SK-N-SH treated with all-trans-retinoic acid at 6 μM for 48 hours (cell line): ENCODE results near the gene TBC1D2.

ENCODE experiments used
- ATAC-seq: fragments of 200-7000 bp; cut with Tn5 transposase; 3 replicates; pipeline ENCODE4 v1.9.1; 2020; ENCODE audit warnings: mild to moderate bottlenecking, moderate library complexity
- BACH2 ChIP-seq: fragments of 250-450 bp; sonication (Bioruptor Pico); IDR thresholded peaks from 2 replicates; pipeline ENCODE4 v1.9.0; 2021; ENCODE audit warnings: mild to moderate bottlenecking, borderline replicate concordance
- CSDC2 ChIP-seq: fragments of 250-450 bp; sonication (Bioruptor Pico); IDR thresholded peaks from 2 replicates; pipeline ENCODE4 v1.5.0; 2020; ENCODE audit warnings: mild to moderate bottlenecking, moderate library complexity
- ESRRG ChIP-seq: fragments of 250-450 bp; sonication (Bioruptor Pico); IDR thresholded peaks from 2 replicates; pipeline ENCODE4 v1.6.1; 2021; ENCODE audit warnings: mild to moderate bottlenecking
- GLIS3 ChIP-seq: fragments of 250-450 bp; sonication (Bioruptor Pico); IDR thresholded peaks from 2 replicates; pipeline ENCODE4 v1.5.0; 2020; ENCODE audit warnings: mild to moderate bottlenecking, moderate library complexity
- ISL1 ChIP-seq: fragments of 250-450 bp; sonication (Bioruptor Pico); IDR thresholded peaks from 2 replicates; pipeline ENCODE4 v2.1.2; 2022; ENCODE audit warnings: mild to moderate bottlenecking, moderate library complexity
- OSR1 ChIP-seq: fragments of 250-450 bp; sonication (Bioruptor Pico); IDR thresholded peaks from 2 replicates; pipeline ENCODE4 v1.8.0; 2022; ENCODE audit warnings: moderate library complexity, mild to moderate bottlenecking, inconsistent platforms
- PPARA ChIP-seq: fragments of 250-450 bp; sonication (Bioruptor Pico); IDR thresholded peaks from 2 replicates; pipeline ENCODE4 v1.5.0; 2020; ENCODE audit warnings: mild to moderate bottlenecking, borderline replicate concordance
- RARB ChIP-seq: fragments of 250-450 bp; sonication (Bioruptor Pico); IDR thresholded peaks from 2 replicates; pipeline ENCODE4 v1.8.0; 2021; ENCODE audit warnings: mild to moderate bottlenecking, moderate library complexity
- SNAI2 ChIP-seq: fragments of 250-450 bp; sonication (Bioruptor Pico); IDR thresholded peaks from 2 replicates; pipeline ENCODE4 v1.5.0; 2020; ENCODE audit warnings: mild to moderate bottlenecking, moderate library complexity
- TCF4 ChIP-seq: fragments of 250-450 bp; sonication (Bioruptor Pico); IDR thresholded peaks from 2 replicates; pipeline ENCODE4 v1.8.0; 2021; ENCODE audit warnings: mild to moderate bottlenecking, moderate library complexity, borderline replicate concordance
- TOX ChIP-seq: fragments of 250-450 bp; sonication (Bioruptor Pico); IDR thresholded peaks from 2 replicates; pipeline ENCODE4 v1.8.0; 2021; ENCODE audit warnings: mild to moderate bottlenecking, moderate library complexity, borderline replicate concordance
- ZC3H10 ChIP-seq: fragments of 250-450 bp; sonication (Bioruptor Pico); IDR thresholded peaks from 2 replicates; pipeline ENCODE4 v1.5.1; 2021; ENCODE audit warnings: mild to moderate bottlenecking, moderate library complexity
- ZFP3 ChIP-seq: fragments of 250-450 bp; sonication (Bioruptor Pico); IDR thresholded peaks from 2 replicates; pipeline ENCODE4 v1.5.0; 2020; ENCODE audit warnings: mild to moderate bottlenecking, moderate library complexity
- ZFP30 ChIP-seq: fragments of 450-650 bp; formaldehyde crosslinking; IDR thresholded peaks from 2 replicates; pipeline ENCODE4 v1.5.0; 2022; ENCODE audit warnings: mild to moderate bottlenecking, moderate library complexity
- ZNF70 ChIP-seq: fragments of 450-650 bp; formaldehyde crosslinking; IDR thresholded peaks from 2 replicates; pipeline ENCODE4 v1.5.0; 2020; ENCODE audit warnings: mild to moderate bottlenecking, moderate library complexity
- ZNF8 ChIP-seq: fragments of 450-650 bp; formaldehyde crosslinking; IDR thresholded peaks from 2 replicates; pipeline ENCODE4 v1.5.0; 2020; ENCODE audit warnings: mild to moderate bottlenecking, moderate library complexity
- TF ChIP-seq, protein P1 (sequence below): fragments of 250-450 bp; sonication (Bioruptor Pico); IDR thresholded peaks from 2 replicates; pipeline ENCODE4 v1.5.0; 2020; ENCODE audit warnings: mild to moderate bottlenecking, moderate library complexity
- TF ChIP-seq, protein P2 (sequence below): fragments of 250-450 bp; sonication (Bioruptor Pico); IDR thresholded peaks from 2 replicates; pipeline ENCODE4 v1.8.0; 2020; ENCODE audit warnings: mild to moderate bottlenecking, moderate library complexity, borderline replicate concordance
- TF ChIP-seq, protein P3 (sequence below): fragments of 250-450 bp; sonication (Bioruptor Pico); IDR thresholded peaks from 2 replicates; pipeline ENCODE4 v1.5.1; 2020; ENCODE audit warnings: low read depth, mild to moderate bottlenecking, moderate library complexity
- TF ChIP-seq, protein P4 (sequence below): fragments of 250-450 bp; sonication (Bioruptor Pico); IDR thresholded peaks from 2 replicates; pipeline ENCODE4 v1.8.0; 2021; ENCODE audit warnings: low read depth, mild to moderate bottlenecking, moderate library complexity, borderline replicate concordance

TBC1D2 gene

DNA sequence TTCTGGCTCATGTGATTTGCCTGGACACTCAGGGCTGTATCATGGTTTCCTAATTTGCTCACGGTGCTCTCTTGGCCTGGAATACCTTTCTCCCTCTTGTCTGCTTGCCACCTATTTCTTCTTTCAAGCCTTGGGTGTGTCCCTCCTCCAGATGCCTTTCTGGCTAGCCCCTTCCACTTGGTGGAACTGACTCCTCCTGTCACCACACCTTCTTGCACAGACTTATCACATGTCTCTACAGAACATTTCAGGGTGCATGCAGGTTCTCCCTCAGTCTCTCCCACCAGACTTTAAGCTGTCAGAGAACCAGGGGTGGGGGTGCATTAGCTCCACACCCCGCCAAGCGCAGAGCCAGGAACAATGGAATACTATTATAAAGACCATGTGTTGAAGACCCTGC lies 1.9 kb downstream of the TBC1D2 start:
- TF ChIP-seq, protein P1, sequence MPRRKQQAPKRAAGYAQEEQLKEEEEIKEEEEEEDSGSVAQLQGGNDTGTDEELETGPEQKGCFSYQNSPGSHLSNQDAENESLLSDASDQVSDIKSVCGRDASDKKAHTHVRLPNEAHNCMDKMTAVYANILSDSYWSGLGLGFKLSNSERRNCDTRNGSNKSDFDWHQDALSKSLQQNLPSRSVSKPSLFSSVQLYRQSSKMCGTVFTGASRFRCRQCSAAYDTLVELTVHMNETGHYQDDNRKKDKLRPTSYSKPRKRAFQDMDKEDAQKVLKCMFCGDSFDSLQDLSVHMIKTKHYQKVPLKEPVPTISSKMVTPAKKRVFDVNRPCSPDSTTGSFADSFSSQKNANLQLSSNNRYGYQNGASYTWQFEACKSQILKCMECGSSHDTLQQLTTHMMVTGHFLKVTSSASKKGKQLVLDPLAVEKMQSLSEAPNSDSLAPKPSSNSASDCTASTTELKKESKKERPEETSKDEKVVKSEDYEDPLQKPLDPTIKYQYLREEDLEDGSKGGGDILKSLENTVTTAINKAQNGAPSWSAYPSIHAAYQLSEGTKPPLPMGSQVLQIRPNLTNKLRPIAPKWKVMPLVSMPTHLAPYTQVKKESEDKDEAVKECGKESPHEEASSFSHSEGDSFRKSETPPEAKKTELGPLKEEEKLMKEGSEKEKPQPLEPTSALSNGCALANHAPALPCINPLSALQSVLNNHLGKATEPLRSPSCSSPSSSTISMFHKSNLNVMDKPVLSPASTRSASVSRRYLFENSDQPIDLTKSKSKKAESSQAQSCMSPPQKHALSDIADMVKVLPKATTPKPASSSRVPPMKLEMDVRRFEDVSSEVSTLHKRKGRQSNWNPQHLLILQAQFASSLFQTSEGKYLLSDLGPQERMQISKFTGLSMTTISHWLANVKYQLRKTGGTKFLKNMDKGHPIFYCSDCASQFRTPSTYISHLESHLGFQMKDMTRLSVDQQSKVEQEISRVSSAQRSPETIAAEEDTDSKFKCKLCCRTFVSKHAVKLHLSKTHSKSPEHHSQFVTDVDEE, result no peak
- TF ChIP-seq TCF4 (CRISPR knock-in tag) (no peak), ZFP3 (CRISPR knock-in tag) (no peak), OSR1 (no peak), ZNF8 (CRISPR knock-in tag) (no peak), RARB (no peak), TOX (no peak), BACH2 (no peak), PPARA (CRISPR knock-in tag) (no peak), ZC3H10 (CRISPR knock-in tag) (no peak), ZNF70 (CRISPR knock-in tag) (no peak), ISL1 (CRISPR knock-in tag) (no peak), SNAI2 (CRISPR knock-in tag) (no peak)
- TF ChIP-seq, protein P2, sequence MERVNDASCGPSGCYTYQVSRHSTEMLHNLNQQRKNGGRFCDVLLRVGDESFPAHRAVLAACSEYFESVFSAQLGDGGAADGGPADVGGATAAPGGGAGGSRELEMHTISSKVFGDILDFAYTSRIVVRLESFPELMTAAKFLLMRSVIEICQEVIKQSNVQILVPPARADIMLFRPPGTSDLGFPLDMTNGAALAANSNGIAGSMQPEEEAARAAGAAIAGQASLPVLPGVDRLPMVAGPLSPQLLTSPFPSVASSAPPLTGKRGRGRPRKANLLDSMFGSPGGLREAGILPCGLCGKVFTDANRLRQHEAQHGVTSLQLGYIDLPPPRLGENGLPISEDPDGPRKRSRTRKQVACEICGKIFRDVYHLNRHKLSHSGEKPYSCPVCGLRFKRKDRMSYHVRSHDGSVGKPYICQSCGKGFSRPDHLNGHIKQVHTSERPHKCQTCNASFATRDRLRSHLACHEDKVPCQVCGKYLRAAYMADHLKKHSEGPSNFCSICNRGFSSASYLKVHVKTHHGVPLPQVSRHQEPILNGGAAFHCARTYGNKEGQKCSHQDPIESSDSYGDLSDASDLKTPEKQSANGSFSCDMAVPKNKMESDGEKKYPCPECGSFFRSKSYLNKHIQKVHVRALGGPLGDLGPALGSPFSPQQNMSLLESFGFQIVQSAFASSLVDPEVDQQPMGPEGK (CRISPR knock-in tag), result no peak
- TF ChIP-seq, protein P3, sequence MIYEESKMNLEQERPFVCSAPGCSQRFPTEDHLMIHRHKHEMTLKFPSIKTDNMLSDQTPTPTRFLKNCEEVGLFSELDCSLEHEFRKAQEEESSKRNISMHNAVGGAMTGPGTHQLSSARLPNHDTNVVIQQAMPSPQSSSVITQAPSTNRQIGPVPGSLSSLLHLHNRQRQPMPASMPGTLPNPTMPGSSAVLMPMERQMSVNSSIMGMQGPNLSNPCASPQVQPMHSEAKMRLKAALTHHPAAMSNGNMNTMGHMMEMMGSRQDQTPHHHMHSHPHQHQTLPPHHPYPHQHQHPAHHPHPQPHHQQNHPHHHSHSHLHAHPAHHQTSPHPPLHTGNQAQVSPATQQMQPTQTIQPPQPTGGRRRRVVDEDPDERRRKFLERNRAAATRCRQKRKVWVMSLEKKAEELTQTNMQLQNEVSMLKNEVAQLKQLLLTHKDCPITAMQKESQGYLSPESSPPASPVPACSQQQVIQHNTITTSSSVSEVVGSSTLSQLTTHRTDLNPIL (CRISPR knock-in tag), result no peak
- no peak for ATAC-seq

DNA sequence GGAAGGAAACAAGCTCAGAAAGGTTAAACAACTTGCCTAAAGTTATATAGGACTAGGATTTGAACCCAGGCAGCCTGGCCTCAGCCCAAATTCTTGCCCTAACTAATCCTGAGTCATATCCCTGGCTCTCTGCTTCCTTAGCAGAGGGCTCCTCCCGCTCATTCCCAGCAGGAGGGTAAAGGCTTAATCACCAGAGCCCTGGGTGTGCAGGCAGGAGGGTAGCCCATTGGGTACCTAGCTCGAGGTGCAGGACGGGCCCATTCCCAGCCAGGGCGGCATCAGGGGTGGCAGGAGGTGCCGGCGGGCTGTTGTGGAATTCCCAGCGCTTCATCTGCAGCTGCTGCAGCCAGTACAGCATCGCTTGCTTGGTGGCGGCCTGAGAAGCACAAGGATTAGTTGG lies 3.9 kb downstream of the TBC1D2 start:
- no peak for TF ChIP-seq ZFP30
- TF ChIP-seq, all 23 proteins: peak for 0
- peak; percentile 6; the same call in 1 of the 3 replicates for ATAC-seq

DNA sequence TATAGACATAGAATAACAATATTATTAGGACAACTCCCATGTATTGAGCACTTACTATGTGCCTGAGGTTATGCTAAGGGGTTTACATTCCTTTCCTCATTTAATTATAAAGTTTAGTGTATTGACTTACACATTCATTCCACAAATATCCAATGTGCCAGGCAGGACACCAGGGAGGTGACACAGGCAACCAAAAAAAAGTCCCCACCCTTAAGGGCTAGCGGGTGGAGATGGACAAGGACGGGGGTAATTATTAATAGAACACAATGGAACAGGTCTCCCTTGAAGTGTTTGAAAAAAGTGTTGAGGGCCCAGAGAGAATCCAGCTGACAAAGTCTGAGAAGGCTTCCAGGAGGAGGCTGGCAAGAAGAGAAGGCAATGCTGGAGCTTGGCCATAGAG lies 5.7 kb downstream of the TBC1D2 start:
- ATAC-seq, result no peak
- TF ChIP-seq ZC3H10 (CRISPR knock-in tag) (no peak), ESRRG (CRISPR knock-in tag) (no peak), BACH2 (no peak), CSDC2 (no peak)
- TF ChIP-seq, protein P4, sequence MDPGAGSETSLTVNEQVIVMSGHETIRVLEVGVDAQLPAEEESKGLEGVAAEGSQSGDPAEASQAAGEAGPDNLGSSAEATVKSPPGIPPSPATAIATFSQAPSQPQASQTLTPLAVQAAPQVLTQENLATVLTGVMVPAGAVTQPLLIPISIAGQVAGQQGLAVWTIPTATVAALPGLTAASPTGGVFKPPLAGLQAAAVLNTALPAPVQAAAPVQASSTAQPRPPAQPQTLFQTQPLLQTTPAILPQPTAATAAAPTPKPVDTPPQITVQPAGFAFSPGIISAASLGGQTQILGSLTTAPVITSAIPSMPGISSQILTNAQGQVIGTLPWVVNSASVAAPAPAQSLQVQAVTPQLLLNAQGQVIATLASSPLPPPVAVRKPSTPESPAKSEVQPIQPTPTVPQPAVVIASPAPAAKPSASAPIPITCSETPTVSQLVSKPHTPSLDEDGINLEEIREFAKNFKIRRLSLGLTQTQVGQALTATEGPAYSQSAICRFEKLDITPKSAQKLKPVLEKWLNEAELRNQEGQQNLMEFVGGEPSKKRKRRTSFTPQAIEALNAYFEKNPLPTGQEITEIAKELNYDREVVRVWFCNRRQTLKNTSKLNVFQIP (CRISPR knock-in tag), result no peak

DNA sequence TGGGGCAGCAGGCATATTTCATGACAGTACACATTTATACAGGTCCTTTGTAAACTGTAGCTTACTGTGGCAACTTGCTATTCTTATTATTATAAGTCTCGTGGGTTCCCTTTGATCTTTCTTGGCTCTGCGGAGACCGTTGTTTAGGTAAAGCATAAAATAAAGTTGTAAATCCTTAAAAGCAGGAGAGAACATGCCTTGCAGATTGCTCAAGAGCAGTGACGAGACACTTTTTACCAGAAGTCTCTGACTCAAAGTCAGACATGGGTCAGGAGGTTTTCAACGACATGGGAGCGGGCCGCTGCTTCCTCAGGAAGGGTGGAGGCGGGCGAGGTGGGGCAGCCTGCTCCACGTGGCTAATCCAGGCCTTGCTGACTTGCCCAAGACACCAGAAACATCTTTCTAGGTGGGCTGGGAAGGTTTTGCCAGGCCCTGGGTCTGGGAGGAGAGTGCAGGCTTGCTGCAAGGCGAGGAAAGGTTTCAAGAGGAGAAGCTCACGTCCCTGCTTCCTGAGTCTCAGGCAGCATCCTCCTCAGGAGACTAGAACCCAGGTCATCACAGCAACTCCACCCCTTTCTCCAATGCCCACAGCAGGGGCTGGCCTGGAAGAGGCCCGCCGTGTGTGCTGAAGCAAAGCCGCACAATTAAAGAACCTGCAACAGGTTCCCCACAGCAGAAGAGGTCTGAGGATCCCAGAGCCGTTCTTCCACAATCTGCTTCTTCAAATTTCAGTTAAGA lies 6.5 kb downstream of the TBC1D2 start:
- ATAC-seq, result no peak
- TF ChIP-seq ZNF8 (CRISPR knock-in tag) (no peak), RARB (no peak), GLIS3 (CRISPR knock-in tag) (no peak), OSR1 (no peak), ESRRG (CRISPR knock-in tag) (no peak), TOX (no peak), ISL1 (CRISPR knock-in tag) (no peak), CSDC2 (no peak)
- TF ChIP-seq, protein P2 (CRISPR knock-in tag), result no peak
